ENCODE measurements around the gene GPR141.

DNA sequence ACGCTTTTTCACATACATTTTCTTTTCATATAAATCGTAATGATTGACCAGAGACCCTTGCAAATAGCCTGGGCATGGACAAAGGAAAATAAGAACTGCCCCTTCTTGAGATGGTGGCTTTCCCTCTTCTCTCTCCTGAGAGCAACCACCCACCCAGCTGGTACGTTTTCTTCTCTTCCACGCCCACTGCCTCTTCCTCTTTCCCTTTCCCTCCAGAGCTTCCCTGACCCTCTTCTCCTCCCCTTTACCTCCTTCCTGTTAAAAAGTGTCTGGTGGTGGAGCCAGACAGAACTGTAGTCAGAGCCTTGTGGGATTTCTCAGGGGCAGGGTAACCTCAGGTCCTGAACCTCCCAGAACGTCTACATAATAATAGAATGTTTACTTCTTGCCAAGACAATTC, 23.2 kb downstream of the GPR141 start:
- TF ChIP-seq POLR2A (IDR thresholded peaks at IDR 0.05; ENCODE audit: low read length), result no peak
- TF ChIP-seq GATA1 (IDR thresholded peaks at IDR 0.05; ENCODE audit: low read depth, low read length), result no peak

Data from erythroblast (primary cell).